Measurements from ENCODE around the gene ABHD17C. TPM values are rescaled to one million over a fixed set of nuclear protein-coding genes. Genes with fewer than 3 reads are reported as not detected.

ABHD17C gene
- total RNA-seq, 1 experiment from 2014 or later = 16.3 TPM

DNA sequence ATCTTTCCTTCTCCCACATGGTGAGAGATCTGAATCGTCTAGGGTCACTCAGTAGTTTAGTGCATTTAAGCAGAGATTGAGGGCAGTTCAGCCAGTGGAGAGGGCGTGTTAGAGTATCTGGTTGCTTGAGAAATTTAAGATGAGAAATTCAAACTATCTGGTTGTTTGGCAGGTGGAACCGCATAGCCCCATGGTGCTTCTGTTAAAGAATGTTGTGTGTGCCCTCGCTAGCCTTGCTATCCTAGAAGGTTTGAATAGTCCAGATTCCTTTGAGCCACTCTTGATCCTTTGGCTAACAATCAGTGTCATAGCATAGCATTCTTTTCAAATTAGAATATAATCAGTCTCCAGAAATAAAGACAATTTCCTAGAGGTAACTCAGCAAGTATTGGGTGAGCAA lies 32.1 kb downstream of the ABHD17C start:
- Histone ChIP-seq H3K27ac (ENCODE audit: low read length) (no peak overlapping the region), H3K4me1 (ENCODE audit: control insufficient read depth, insufficient read depth, low read length) (no peaks in the 10 kb centered on the region), H3K36me3 (ENCODE audit: control insufficient read depth, insufficient read depth, low read length) (no peaks in the 10 kb centered on the region), H3K4me3 (ENCODE audit: low read depth in 2 of 2, low read length in 2 of 2) (no peak overlapping the region), H3K9me3 (ENCODE audit: control insufficient read depth, insufficient read depth, low read depth, low read length) (no peaks in the 10 kb centered on the region), H3K27me3 (ENCODE audit: control insufficient read depth, insufficient read depth, low read length) (no peaks in the 10 kb centered on the region)
- DNase-seq (ENCODE audit: low read depth, low spot score) (no peak), ATAC-seq (no peak)
- ChIA-PET CTCF (no interaction called here), POLR2A (no interaction called here)
- no TSS peak for BruUV-seq (replicated peaks)
- TF ChIP-seq POLR2AphosphoS5 (IDR thresholded peaks at IDR 0.05; ENCODE audit: low read depth, low read length) (no peak), TCF7L2 (IDR thresholded peaks at IDR 0.05; ENCODE audit: low read depth, low read length) (no peak), SIN3A (IDR thresholded peaks at IDR 0.05; ENCODE audit: borderline replicate concordance, insufficient read depth, low read depth, low read length) (no peak)
- TF ChIP-seq, protein P1, sequence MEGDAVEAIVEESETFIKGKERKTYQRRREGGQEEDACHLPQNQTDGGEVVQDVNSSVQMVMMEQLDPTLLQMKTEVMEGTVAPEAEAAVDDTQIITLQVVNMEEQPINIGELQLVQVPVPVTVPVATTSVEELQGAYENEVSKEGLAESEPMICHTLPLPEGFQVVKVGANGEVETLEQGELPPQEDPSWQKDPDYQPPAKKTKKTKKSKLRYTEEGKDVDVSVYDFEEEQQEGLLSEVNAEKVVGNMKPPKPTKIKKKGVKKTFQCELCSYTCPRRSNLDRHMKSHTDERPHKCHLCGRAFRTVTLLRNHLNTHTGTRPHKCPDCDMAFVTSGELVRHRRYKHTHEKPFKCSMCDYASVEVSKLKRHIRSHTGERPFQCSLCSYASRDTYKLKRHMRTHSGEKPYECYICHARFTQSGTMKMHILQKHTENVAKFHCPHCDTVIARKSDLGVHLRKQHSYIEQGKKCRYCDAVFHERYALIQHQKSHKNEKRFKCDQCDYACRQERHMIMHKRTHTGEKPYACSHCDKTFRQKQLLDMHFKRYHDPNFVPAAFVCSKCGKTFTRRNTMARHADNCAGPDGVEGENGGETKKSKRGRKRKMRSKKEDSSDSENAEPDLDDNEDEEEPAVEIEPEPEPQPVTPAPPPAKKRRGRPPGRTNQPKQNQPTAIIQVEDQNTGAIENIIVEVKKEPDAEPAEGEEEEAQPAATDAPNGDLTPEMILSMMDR (IDR thresholded peaks at IDR 0.05) = no peak
- TF ChIP-seq, protein P2, sequence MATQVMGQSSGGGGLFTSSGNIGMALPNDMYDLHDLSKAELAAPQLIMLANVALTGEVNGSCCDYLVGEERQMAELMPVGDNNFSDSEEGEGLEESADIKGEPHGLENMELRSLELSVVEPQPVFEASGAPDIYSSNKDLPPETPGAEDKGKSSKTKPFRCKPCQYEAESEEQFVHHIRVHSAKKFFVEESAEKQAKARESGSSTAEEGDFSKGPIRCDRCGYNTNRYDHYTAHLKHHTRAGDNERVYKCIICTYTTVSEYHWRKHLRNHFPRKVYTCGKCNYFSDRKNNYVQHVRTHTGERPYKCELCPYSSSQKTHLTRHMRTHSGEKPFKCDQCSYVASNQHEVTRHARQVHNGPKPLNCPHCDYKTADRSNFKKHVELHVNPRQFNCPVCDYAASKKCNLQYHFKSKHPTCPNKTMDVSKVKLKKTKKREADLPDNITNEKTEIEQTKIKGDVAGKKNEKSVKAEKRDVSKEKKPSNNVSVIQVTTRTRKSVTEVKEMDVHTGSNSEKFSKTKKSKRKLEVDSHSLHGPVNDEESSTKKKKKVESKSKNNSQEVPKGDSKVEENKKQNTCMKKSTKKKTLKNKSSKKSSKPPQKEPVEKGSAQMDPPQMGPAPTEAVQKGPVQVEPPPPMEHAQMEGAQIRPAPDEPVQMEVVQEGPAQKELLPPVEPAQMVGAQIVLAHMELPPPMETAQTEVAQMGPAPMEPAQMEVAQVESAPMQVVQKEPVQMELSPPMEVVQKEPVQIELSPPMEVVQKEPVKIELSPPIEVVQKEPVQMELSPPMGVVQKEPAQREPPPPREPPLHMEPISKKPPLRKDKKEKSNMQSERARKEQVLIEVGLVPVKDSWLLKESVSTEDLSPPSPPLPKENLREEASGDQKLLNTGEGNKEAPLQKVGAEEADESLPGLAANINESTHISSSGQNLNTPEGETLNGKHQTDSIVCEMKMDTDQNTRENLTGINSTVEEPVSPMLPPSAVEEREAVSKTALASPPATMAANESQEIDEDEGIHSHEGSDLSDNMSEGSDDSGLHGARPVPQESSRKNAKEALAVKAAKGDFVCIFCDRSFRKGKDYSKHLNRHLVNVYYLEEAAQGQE (IDR thresholded peaks at IDR 0.05; ENCODE audit: insufficient read depth in 1 of 2, low read depth in 2 of 2, low read length in 1 of 2) = no peak
- in situ Hi-C loops (cut with HindIII; ENCODE audit: low pct_unique_long_range_greater_than_20kb, low sequenced_read_pairs) = no loop called here
- intact Hi-C loops (cut with micrococcal nuclease; ENCODE audit: unreplicated experiment) = no loop called here

DNA sequence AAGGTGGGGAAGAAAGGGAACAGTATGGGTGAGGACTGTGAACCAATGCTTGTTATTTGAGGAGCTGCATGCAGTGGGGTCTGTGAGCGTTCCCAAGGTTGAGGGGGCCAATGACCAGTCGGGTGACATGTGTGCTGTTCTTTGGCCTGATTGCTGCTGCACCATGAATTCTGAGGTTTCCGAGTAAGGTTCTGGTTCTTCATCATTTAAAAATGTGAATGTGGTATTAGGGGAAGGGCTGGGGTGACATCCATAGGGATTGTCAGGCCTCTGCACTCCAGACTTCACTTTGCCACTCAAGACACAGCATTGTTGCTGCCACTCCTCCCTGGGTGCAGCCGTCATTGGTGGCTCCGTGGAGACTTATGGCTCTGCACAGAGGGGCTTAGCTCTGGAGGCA lies 32.5 kb downstream of the ABHD17C start:
- CTCF ChIA-PET = no interaction called here
- POLR2A ChIA-PET = no interaction called here
- Histone ChIP-seq H3K27ac (ENCODE audit: low read length) (no peak overlapping the region), H3K27me3 (ENCODE audit: control insufficient read depth, insufficient read depth, low read length) (no peaks in the 10 kb centered on the region), H3K9me3 (ENCODE audit: control insufficient read depth, insufficient read depth, low read depth, low read length) (no peaks in the 10 kb centered on the region), H3K36me3 (ENCODE audit: control insufficient read depth, insufficient read depth, low read length) (no peaks in the 10 kb centered on the region), H3K4me1 (ENCODE audit: control insufficient read depth, insufficient read depth, low read length) (no peaks in the 10 kb centered on the region), H3K4me3 (ENCODE audit: low read depth in 2 of 2, low read length in 2 of 2) (no peak overlapping the region)
- TF ChIP-seq SIN3A (IDR thresholded peaks at IDR 0.05; ENCODE audit: borderline replicate concordance, insufficient read depth, low read depth, low read length) = no peak
- in situ Hi-C loops (cut with HindIII; ENCODE audit: low pct_unique_long_range_greater_than_20kb, low sequenced_read_pairs) = no loop called here
- no peak for DNase-seq (ENCODE audit: low read depth, low spot score)
- BruUV-seq (replicated peaks) = no TSS peak
- intact Hi-C loops (cut with micrococcal nuclease; ENCODE audit: unreplicated experiment) = no loop called here
- ATAC-seq = no peak

DNA sequence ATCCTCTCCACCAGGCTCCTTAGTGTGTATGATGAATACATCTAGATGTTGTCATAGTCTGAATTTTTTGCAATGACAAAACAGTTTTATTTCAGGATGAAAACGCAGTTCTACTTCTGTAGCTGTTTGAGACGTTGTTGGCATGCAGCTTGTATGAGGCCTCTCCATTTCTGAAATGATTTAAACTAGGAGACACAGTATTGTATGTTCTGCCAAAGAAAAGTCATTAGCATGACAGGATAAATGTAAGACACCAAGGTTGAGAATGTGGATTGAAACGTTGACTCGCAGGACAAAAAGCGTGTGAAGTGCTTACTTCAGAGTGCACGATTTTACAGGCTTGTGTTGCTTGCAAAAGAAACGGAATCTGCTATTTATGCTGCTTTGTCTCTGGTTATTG lies 35.3 kb downstream of the ABHD17C start:
- in situ Hi-C loops (cut with HindIII; ENCODE audit: low pct_unique_long_range_greater_than_20kb, low sequenced_read_pairs) = no loop called here
- no peaks in the 10 kb centered on the region for H3K36me3 ChIP-seq (ENCODE audit: control insufficient read depth, insufficient read depth, low read length)
- no peak overlapping the region for H3K4me3 ChIP-seq (ENCODE audit: low read depth in 2 of 2, low read length in 2 of 2)
- ATAC-seq (no peak), DNase-seq (ENCODE audit: low read depth, low spot score) (no peak)
- intact Hi-C loops (cut with micrococcal nuclease; ENCODE audit: unreplicated experiment) = no loop called here
- H3K9me3 ChIP-seq (ENCODE audit: control insufficient read depth, insufficient read depth, low read depth, low read length) = no peaks in the 10 kb centered on the region
- BruUV-seq (replicated peaks) = no TSS peak
- no peak overlapping the region for H3K27ac ChIP-seq (ENCODE audit: low read length)
- TF ChIP-seq SIN3A (IDR thresholded peaks at IDR 0.05; ENCODE audit: borderline replicate concordance, insufficient read depth, low read depth, low read length) (no peak), TCF7L2 (IDR thresholded peaks at IDR 0.05; ENCODE audit: low read depth, low read length) (no peak), POLR2AphosphoS5 (IDR thresholded peaks at IDR 0.05; ENCODE audit: low read depth, low read length) (no peak)
- TF ChIP-seq, protein P2 (IDR thresholded peaks at IDR 0.05; ENCODE audit: insufficient read depth in 1 of 2, low read depth in 2 of 2, low read length in 1 of 2) = no peak
- TF ChIP-seq, protein P1 (IDR thresholded peaks at IDR 0.05) = no peak
- ChIA-PET POLR2A (no interaction called here), CTCF (no interaction called here)
- no peaks in the 10 kb centered on the region for H3K4me1 ChIP-seq (ENCODE audit: control insufficient read depth, insufficient read depth, low read length)
- no peaks in the 10 kb centered on the region for H3K27me3 ChIP-seq (ENCODE audit: control insufficient read depth, insufficient read depth, low read length)
